K562 (cell line): ENCODE results near the gene KLHL22. TPM values are rescaled to one million over a fixed set of nuclear protein-coding genes. Genes with fewer than 3 reads are reported as not detected.

ENCODE experiments used
- ATF4 ChIP-seq: fragments of 450-650 bp; formaldehyde crosslinking; IDR thresholded peaks from 2 replicates; pipeline ENCODE4 v1.4.0; 2022; ENCODE audit warnings: mild to moderate bottlenecking, moderate library complexity
- BRCA1 ChIP-seq, 2 experiments: fragments of 450-650 bp in 1 of 2; sonication (generic) in 1 of 2; formaldehyde crosslinking in 1 of 2; IDR thresholded peaks; 2 replicates each; pipeline versions ENCODE4 v1.5.0 to v1.6.1; 2017 to 2020; ENCODE audit warnings: mild to moderate bottlenecking in 1 of 2, missing genetic modification reagents in 1 of 2
- CHD1 ChIP-seq: fragments of 200-600 bp; sonication (generic); IDR thresholded peaks from one replicate; pipeline ENCODE4 v1.6.1; 2012; ENCODE audit warnings: mild to moderate bottlenecking, moderate library complexity, low read length, inconsistent platforms
- CTBP1 ChIP-seq: fragments of 450-650 bp; IDR thresholded peaks from 2 replicates; pipeline ENCODE4 v1.6.1; 2016; ENCODE audit warnings: borderline replicate concordance
- GTF2E2 ChIP-seq: fragments of 200-800 bp; sonication (Bioruptor generic); IDR thresholded peaks from 2 replicates; pipeline ENCODE4 v1.6.1; 2016; ENCODE audit warnings: missing genetic modification characterization, missing compliant biosample characterization
- JUNB ChIP-seq: fragments of 450-650 bp; formaldehyde crosslinking; conservative IDR thresholded peaks from 2 replicates; pipeline ENCODE4 v1.4.0; 2020; ENCODE audit warnings: mild to moderate bottlenecking
- KDM5B ChIP-seq: fragments of 200-600 bp; sonication (generic); IDR thresholded peaks from 2 replicates; pipeline ENCODE4 v1.6.1; 2012; ENCODE audit warnings: low read depth, mild to moderate bottlenecking, moderate library complexity, low read length, control low read depth, inconsistent platforms; ENCODE audit not compliant: insufficient replicate concordance
- NONO ChIP-seq, 2 experiments: fragments of 200-400 bp in 1 of 2; fragments of 450-650 bp in 1 of 2; formaldehyde crosslinking in 1 of 2; IDR thresholded peaks; 2 replicates each; pipeline ENCODE4 v1.6.1; 2017; ENCODE audit warnings: low read depth in 2 of 2, mild to moderate bottlenecking in 2 of 2, moderate library complexity in 2 of 2, low read length in 1 of 2
- RERE ChIP-seq: sonication (generic); formaldehyde crosslinking; IDR thresholded peaks from 2 replicates; pipeline ENCODE4 v1.8.0; 2023; ENCODE audit warnings: missing genetic modification reagents, mild to moderate bottlenecking, borderline replicate concordance
- RHOXF2B ChIP-seq: fragments of 250-450 bp; sonication (Bioruptor Pico); conservative IDR thresholded peaks from 2 replicates; pipeline ENCODE4 v1.5.1; 2021
- SAFB ChIP-seq: fragments of 200-400 bp; formaldehyde crosslinking; IDR thresholded peaks from 2 replicates; pipeline ENCODE4 v1.6.1; 2017; ENCODE audit warnings: low read depth, low read length, borderline replicate concordance
- SP1 ChIP-seq: sonication (generic); formaldehyde crosslinking; IDR thresholded peaks from 2 replicates; pipeline ENCODE4 v1.8.1; 2022; ENCODE audit warnings: mild to moderate bottlenecking, missing genetic modification reagents
- SRSF1 ChIP-seq: fragments of 200-400 bp; formaldehyde crosslinking; IDR thresholded peaks from 2 replicates; pipeline ENCODE4 v1.6.1; 2017; ENCODE audit warnings: mild to moderate bottlenecking, low read depth, low read length, moderate library complexity
- ZNF354B ChIP-seq: fragments of 250-450 bp; sonication (Bioruptor Pico); IDR thresholded peaks from 2 replicates; pipeline ENCODE4 v1.4.0; 2020
- ZNF518B ChIP-seq: fragments of 250-450 bp; sonication (Bioruptor Pico); IDR thresholded peaks from 2 replicates; pipeline ENCODE4 v1.5.0; 2021; ENCODE audit warnings: mild to moderate bottlenecking, moderate library complexity
- ZNF780A ChIP-seq: fragments of 250-450 bp; sonication (Bioruptor Pico); IDR thresholded peaks from 2 replicates; pipeline ENCODE4 v1.5.0; 2021; ENCODE audit warnings: mild to moderate bottlenecking
- polyA plus RNA-seq, 8 experiments: library from polyadenylated mRNA; depleted of rRNA in 4 of 8; stranded (reverse) in 5 of 8; unstranded in 3 of 8; fragments of >200 nt; fragmentation: Nextera tagmentation in 2 of 8; fragmentation: Illumina TruSeq in 1 of 8; extraction: Ambion mirVana in 2 of 8; extraction: Trizol in 1 of 8; gene quantifications; 2 replicates each; pipeline versions ENCODE4 v1.2.1 to v1.2.3, GENCODE V29; 2011 to 2014; ENCODE audit warnings: inconsistent platforms in 1 of 8, missing spikeins in 1 of 8
- total RNA-seq, 7 experiments: library from RNA; depleted of rRNA in 6 of 7; stranded (reverse); fragments of >200 nt in 6 of 7; fragmentation: Illumina TruSeq in 2 of 7; extraction: Trizol in 2 of 7; gene quantifications; 2 replicates each; pipeline versions ENCODE4 v1.2.1 to v1.2.3, GENCODE V29; 2011 to 2021; ENCODE audit warnings: low replicate concordance in 1 of 7

The KLHL22 gene
- total and polyA plus RNA-seq, 9 of the 15 experiments (the other 6 are each of a cell fraction or from before 2014, with no cell fraction given), result 1.3 to 25.6 (median 15.2) TPM

- TF ChIP-seq SAFB (no peak), SRSF1 (0 out of 2 replicates have a peak, but pooled peaks have one; percentile 77), ZNF518B (CRISPR knock-in tag) (no peak), RERE (CRISPR knock-in tag) (no peak), ZNF354B (no peak), ATF4 (no peak), CHD1 (no peak), ZNF780A (CRISPR knock-in tag) (no peak), CTBP1 (no peak), RHOXF2B (CRISPR knock-in tag) (0 out of 2 replicates have a peak, but pooled peaks have one; percentile 48), NONO (IDR thresholded peaks at IDR 0.05; ENCODE audit: low read depth in 2 of 2, low read length in 1 of 2) (no peak), GTF2E2 (tag) (no peak), BRCA1 (IDR thresholded peaks at IDR 0.05) (no peak), BRCA1 (CRISPR knock-in tag; IDR thresholded peaks at IDR 0.05) (no peak), JUNB (CRISPR knock-in tag) (peak; percentile 58; the same call in 1 of the 2 replicates), SP1 (no peak), KDM5B (peak; percentile 81)
Observed at GRCh38 chr22:20429254-20430100, 66.1 kb downstream of the KLHL22 start (continued).
